Neural cell (in vitro differentiated cells): ENCODE data around the gene CSRNP2. TPM values are rescaled to one million over a fixed set of nuclear protein-coding genes. Genes with fewer than 3 reads are reported as not detected.

Experiments
- H2AFZ ChIP-seq: fragments of 200-600, 300-800 bp; sonication (generic), shearing (Covaris generic); 2 replicates; pipeline ENCODE4 v1.6.0; 2014; ENCODE audit warnings: low read depth, mild to moderate bottlenecking, antibody characterized with exemption, low read length, moderate library complexity
- H3F3A ChIP-seq: fragments of 200-600 bp; shearing (Covaris generic); 2 replicates; pipeline ENCODE4 v1.6.1; 2016; ENCODE audit warnings: mild to moderate bottlenecking, moderate library complexity, mixed read lengths, antibody characterized with exemption, low read length; ENCODE audit not compliant: insufficient read depth, poor library complexity, severe bottlenecking
- H3K27ac ChIP-seq: fragments of 200-600, 300-800 bp; sonication (generic), shearing (Covaris generic); 2 replicates; pipeline ENCODE4 v1.5.1; 2014; ENCODE audit warnings: mild to moderate bottlenecking, low read length, moderate library complexity
- H3K27me3 ChIP-seq: fragments of 300-800, 200-600 bp; sonication (generic), shearing (Covaris generic); 2 replicates; pipeline ENCODE4 v1.6.0; 2014; ENCODE audit warnings: mild to moderate bottlenecking, low read depth, low read length, moderate library complexity; ENCODE audit not compliant: insufficient read depth
- H3K36me3 ChIP-seq: fragments of 300-800, 200-600 bp; sonication (generic), shearing (Covaris generic); 2 replicates; pipeline ENCODE4 v1.5.1; 2014; ENCODE audit warnings: mild to moderate bottlenecking, antibody characterized with exemption, low read length, moderate library complexity; ENCODE audit not compliant: insufficient read depth
- H3K4me2 ChIP-seq: fragments of 300-800, 200-600 bp; sonication (generic), shearing (Covaris generic); 2 replicates; pipeline ENCODE4 v1.6.0; 2014; ENCODE audit warnings: mild to moderate bottlenecking, low read length
- H3K4me3 ChIP-seq: fragments of 300-800, 200-600 bp; sonication (generic), shearing (Covaris generic); 2 replicates; pipeline ENCODE4 v1.5.1; 2014; ENCODE audit warnings: mild to moderate bottlenecking, low read length, moderate library complexity
- H3K79me2 ChIP-seq: fragments of 200-600 bp; shearing (Covaris generic); replicated peaks from 2 replicates; pipeline ENCODE4 v1.6.0; 2014; ENCODE audit warnings: mild to moderate bottlenecking, low read length, moderate library complexity; ENCODE audit not compliant: insufficient read depth
- H3K9ac ChIP-seq: fragments of 300-800, 200-600 bp; sonication (generic), shearing (Covaris generic); 2 replicates; pipeline ENCODE4 v1.6.1; 2016; ENCODE audit warnings: mild to moderate bottlenecking, low read length, mixed read lengths
- H3K9me2 ChIP-seq: fragments of 200-600 bp; shearing (Covaris generic); 2 replicates; pipeline ENCODE4 v1.6.1; 2016; ENCODE audit warnings: mild to moderate bottlenecking, low read length, mixed read lengths; ENCODE audit not compliant: insufficient read depth
- H3K9me3 ChIP-seq: fragments of 200-600, 300-800 bp; sonication (generic), shearing (Covaris generic); 2 replicates; pipeline ENCODE4 v1.6.1; 2016; ENCODE audit warnings: mild to moderate bottlenecking, mixed run types, low read length, moderate library complexity, mixed read lengths
- H4K20me1 ChIP-seq: fragments of 200-600 bp; shearing (Covaris generic); 2 replicates; pipeline ENCODE4 v1.6.1; 2016; ENCODE audit warnings: mild to moderate bottlenecking, mixed run types; ENCODE audit not compliant: insufficient read depth
- EP300 ChIP-seq: fragments of 450-650 bp; conservative IDR thresholded peaks from 2 replicates; pipeline ENCODE4 v1.6.1; 2014; ENCODE audit warnings: antibody characterized with exemption, mild to moderate bottlenecking, moderate library complexity; ENCODE audit not compliant: poor library complexity, severe bottlenecking
- EZH2 ChIP-seq: fragments of 200-600, 300-800 bp; shearing (Covaris generic), sonication (generic); IDR thresholded peaks from 2 replicates; pipeline ENCODE4 v1.6.1; 2014; ENCODE audit warnings: antibody characterized with exemption, low read length, borderline replicate concordance, mild to moderate bottlenecking; ENCODE audit not compliant: insufficient read depth, poor library complexity, severe bottlenecking
- MXI1 ChIP-seq: fragments of 450-650 bp; conservative IDR thresholded peaks from 2 replicates; pipeline ENCODE4 v1.6.1; 2014; ENCODE audit warnings: antibody characterized with exemption, mild to moderate bottlenecking; ENCODE audit not compliant: poor library complexity, severe bottlenecking
- POLR2AphosphoS5 ChIP-seq: IDR thresholded peaks from 2 replicates; pipeline ENCODE4 v1.6.1; 2012
- RAD21 ChIP-seq: fragments of 450-650 bp; conservative IDR thresholded peaks from 2 replicates; pipeline ENCODE4 v1.6.1; 2014; ENCODE audit warnings: antibody characterized with exemption, mild to moderate bottlenecking, moderate library complexity
- SMC3 ChIP-seq: fragments of 450-650 bp; conservative IDR thresholded peaks from 2 replicates; pipeline ENCODE4 v1.6.1; 2014; ENCODE audit warnings: antibody characterized with exemption, mild to moderate bottlenecking, moderate library complexity; ENCODE audit not compliant: poor library complexity
- TAF1 ChIP-seq: IDR thresholded peaks from 2 replicates; pipeline ENCODE4 v1.6.1; 2012; ENCODE audit warnings: low read depth
- polyA plus RNA-seq: library from polyadenylated mRNA; depleted of rRNA; stranded (reverse); fragments of >200 nt; gene quantifications from 2 replicates; pipeline ENCODE4 v1.2.3, GENCODE V29; 2014
- TF ChIP-seq, protein P1 (sequence below): IDR thresholded peaks from 2 replicates; pipeline ENCODE4 v1.6.1; 2012; ENCODE audit warnings: borderline replicate concordance
- TF ChIP-seq, protein P2 (sequence below): fragments of 450-650 bp; IDR thresholded peaks from 2 replicates; pipeline ENCODE4 v1.5.1; 2014; ENCODE audit warnings: antibody characterized with exemption, mild to moderate bottlenecking, moderate library complexity; ENCODE audit not compliant: poor library complexity, severe bottlenecking

Gene CSRNP2
- polyA plus RNA-seq, 1 donor from 2014 or later = 114 TPM

GRCh38 chr12:51023625-51024382, 59.6 kb downstream of the CSRNP2 start:
- no peaks in the 10 kb centered on the region for H3K27me3 ChIP-seq
- no peak overlapping the region for H3K9ac ChIP-seq
- H3K36me3 ChIP-seq = no peaks in the 10 kb centered on the region
- H3K4me3 ChIP-seq = peak overlapping the region; percentile 86
- no peaks in the 10 kb centered on the region for H3K9me3 ChIP-seq
- no peak overlapping the region for H3K4me2 ChIP-seq
- H3F3A ChIP-seq = no peaks in the 10 kb centered on the region
- H4K20me1 ChIP-seq = no peaks in the 10 kb centered on the region
- H3K27ac ChIP-seq = no peak overlapping the region
- H3K9me2 ChIP-seq = no peaks in the 10 kb centered on the region
- peaks cover 51% of the 10 kb centered on the region for H3K79me2 ChIP-seq
- H2AFZ ChIP-seq = no peak overlapping the region
- TF ChIP-seq EP300 = no peak

GRCh38 chr12:51021694-51022093, 61.7 kb downstream of the CSRNP2 start:
- Histone ChIP-seq H3K4me3 (no peak overlapping the region), H3K36me3 (no peaks in the 10 kb centered on the region), H3K27ac (no peak overlapping the region), H3K4me2 (no peak overlapping the region), H3F3A (no peaks in the 10 kb centered on the region), H4K20me1 (no peaks in the 10 kb centered on the region), H3K27me3 (no peaks in the 10 kb centered on the region), H3K79me2 (peaks cover 62% of the 10 kb centered on the region), H2AFZ (no peak overlapping the region), H3K9me2 (no peaks in the 10 kb centered on the region), H3K9me3 (no peaks in the 10 kb centered on the region), H3K9ac (no peak overlapping the region)
- TF ChIP-seq RAD21 (no peak), EZH2 (no peak), TAF1 (no peak), SMC3 (no peak), MXI1 (no peak), POLR2AphosphoS5 (no peak), EP300 (no peak)
- TF ChIP-seq, protein P1, sequence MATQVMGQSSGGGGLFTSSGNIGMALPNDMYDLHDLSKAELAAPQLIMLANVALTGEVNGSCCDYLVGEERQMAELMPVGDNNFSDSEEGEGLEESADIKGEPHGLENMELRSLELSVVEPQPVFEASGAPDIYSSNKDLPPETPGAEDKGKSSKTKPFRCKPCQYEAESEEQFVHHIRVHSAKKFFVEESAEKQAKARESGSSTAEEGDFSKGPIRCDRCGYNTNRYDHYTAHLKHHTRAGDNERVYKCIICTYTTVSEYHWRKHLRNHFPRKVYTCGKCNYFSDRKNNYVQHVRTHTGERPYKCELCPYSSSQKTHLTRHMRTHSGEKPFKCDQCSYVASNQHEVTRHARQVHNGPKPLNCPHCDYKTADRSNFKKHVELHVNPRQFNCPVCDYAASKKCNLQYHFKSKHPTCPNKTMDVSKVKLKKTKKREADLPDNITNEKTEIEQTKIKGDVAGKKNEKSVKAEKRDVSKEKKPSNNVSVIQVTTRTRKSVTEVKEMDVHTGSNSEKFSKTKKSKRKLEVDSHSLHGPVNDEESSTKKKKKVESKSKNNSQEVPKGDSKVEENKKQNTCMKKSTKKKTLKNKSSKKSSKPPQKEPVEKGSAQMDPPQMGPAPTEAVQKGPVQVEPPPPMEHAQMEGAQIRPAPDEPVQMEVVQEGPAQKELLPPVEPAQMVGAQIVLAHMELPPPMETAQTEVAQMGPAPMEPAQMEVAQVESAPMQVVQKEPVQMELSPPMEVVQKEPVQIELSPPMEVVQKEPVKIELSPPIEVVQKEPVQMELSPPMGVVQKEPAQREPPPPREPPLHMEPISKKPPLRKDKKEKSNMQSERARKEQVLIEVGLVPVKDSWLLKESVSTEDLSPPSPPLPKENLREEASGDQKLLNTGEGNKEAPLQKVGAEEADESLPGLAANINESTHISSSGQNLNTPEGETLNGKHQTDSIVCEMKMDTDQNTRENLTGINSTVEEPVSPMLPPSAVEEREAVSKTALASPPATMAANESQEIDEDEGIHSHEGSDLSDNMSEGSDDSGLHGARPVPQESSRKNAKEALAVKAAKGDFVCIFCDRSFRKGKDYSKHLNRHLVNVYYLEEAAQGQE = no peak
- TF ChIP-seq, protein P2, sequence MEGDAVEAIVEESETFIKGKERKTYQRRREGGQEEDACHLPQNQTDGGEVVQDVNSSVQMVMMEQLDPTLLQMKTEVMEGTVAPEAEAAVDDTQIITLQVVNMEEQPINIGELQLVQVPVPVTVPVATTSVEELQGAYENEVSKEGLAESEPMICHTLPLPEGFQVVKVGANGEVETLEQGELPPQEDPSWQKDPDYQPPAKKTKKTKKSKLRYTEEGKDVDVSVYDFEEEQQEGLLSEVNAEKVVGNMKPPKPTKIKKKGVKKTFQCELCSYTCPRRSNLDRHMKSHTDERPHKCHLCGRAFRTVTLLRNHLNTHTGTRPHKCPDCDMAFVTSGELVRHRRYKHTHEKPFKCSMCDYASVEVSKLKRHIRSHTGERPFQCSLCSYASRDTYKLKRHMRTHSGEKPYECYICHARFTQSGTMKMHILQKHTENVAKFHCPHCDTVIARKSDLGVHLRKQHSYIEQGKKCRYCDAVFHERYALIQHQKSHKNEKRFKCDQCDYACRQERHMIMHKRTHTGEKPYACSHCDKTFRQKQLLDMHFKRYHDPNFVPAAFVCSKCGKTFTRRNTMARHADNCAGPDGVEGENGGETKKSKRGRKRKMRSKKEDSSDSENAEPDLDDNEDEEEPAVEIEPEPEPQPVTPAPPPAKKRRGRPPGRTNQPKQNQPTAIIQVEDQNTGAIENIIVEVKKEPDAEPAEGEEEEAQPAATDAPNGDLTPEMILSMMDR = no peak
